ENCODE data around the gene HIF1AN. TPM values are rescaled to one million over a fixed set of nuclear protein-coding genes. Genes with fewer than 3 reads are reported as not detected.
"Not testable (repeated sequence)": the region's sequence is repeated elsewhere in the genome, so short reads cannot be mapped to it uniquely, and the experiment has no call there.

Gene HIF1AN
- total RNA-seq, 4 donors from 2014 or later: 11.9 to 21.0 (median 15.6) TPM

DNA sequence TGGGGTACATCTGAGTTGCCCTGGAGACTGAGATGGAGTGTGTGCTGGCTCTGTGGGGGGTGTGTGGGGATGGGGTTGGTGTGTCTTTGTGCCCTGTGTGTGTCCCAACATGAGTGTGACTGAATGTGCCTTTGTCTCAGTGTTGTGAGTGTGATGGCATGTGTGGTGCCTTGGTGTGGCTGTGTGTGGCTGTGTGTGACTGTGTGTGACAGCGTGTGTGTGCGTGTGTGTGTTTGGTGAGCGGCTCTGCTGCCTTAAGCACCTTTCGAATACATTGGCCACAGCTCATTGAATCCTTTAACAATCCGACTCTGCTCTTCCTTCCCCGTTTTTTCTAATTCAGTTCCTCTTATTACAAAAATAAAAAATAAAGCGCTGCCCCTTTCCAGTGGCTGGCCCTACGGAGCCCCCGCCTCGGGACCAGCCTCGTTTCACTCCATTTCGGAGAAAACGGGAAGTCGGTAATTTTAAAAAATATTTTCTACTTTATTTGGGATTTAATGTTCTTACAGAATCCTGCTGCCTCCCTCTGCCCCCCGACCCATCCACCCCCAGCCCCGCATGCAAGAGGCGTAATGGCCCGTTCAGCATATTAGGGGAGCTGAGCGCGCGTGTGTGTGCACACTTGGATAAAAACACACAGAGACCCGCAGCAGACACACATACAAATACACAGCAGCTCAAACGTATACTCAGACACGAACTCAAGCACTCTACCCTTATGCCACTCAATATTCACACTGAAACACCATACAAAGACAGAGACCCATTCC lies 35.5 kb downstream of the HIF1AN start:
- TF ChIP-seq POLR2A (IDR thresholded peaks at IDR 0.05): no peak
- no peak for TF ChIP-seq CTCF (IDR thresholded peaks at IDR 0.05)
- intact Hi-C loops (cut with DNase I; ENCODE audit: low total_unique reads): no loop called here
- peak in 1 of 2 donors; percentile 57 for DNase-seq (ENCODE audit: low spot score in 2 of 2)
- WGBS, 2 donors: 86 to 87% methylated on average over 24 of the region's 24 CpGs
- H3K4me3 ChIP-seq (ENCODE audit: low read depth, poor library complexity, severe bottlenecking): no peak overlapping the region

GRCh38 chr10:100575146-100575545 lies 39.4 kb downstream of the HIF1AN start:
- intact Hi-C loops (cut with DNase I; ENCODE audit: low total_unique reads); H3K4me3 ChIP-seq (ENCODE audit: low read depth, poor library complexity, severe bottlenecking); DNase-seq (ENCODE audit: low spot score in 2 of 2): not testable (repeated sequence)
- 78 to 82% methylated on average over 7 of the region's 7 CpGs for WGBS, 2 donors

GRCh38 chr10:100575585-100576281 lies 40.0 kb downstream of the HIF1AN start:
- no peak overlapping the region for H3K4me3 ChIP-seq (ENCODE audit: low read depth, poor library complexity, severe bottlenecking)
- whole genome bisulfite sequencing, 2 donors: 75 to 80% methylated on average over 8 of the region's 8 CpGs
- peak in 1 of 2 donors; percentile 62 for DNase-seq (ENCODE audit: low spot score in 2 of 2)
- intact Hi-C loops (cut with DNase I; ENCODE audit: low total_unique reads): no loop called here
- no peak for TF ChIP-seq CTCF (IDR thresholded peaks at IDR 0.05)
- no peak for TF ChIP-seq POLR2A (IDR thresholded peaks at IDR 0.05)

DNA sequence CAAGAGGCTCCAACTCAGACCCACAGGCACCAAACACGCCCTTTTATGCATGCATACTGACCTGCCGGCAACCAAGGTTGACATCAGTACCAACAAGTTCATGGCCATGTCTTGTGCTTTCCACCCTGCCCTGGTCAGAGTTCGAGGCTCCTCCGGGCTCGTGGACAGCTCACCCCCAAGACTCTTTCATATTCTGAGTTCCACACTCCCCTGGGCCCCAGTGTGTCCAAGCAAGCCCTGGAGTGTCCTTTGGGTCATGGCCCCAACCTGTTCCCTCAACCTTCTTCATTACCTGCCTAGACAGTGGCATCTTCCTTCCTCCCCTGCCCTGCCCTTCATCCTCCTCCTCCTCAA lies 40.5 kb downstream of the HIF1AN start:
- peak in 1 of 2 donors; percentile 45 for DNase-seq (ENCODE audit: low spot score in 2 of 2)
- intact Hi-C loops (cut with DNase I; ENCODE audit: low total_unique reads): no loop called here
- TF ChIP-seq POLR2A (IDR thresholded peaks at IDR 0.05) (no peak), CTCF (IDR thresholded peaks at IDR 0.05) (no peak)
- H3K4me3 ChIP-seq (ENCODE audit: low read depth, poor library complexity, severe bottlenecking): no peak overlapping the region
- 76% methylated on average over 5 of the region's 5 CpGs for WGBS, 2 donors

GRCh38 chr10:100579261-100580090 lies 43.7 kb downstream of the HIF1AN start:
- DNase-seq (ENCODE audit: low spot score in 2 of 2): no peak
- H3K4me3 ChIP-seq (ENCODE audit: low read depth, poor library complexity, severe bottlenecking): no peak overlapping the region
- whole genome bisulfite sequencing, 2 donors: 62 to 64% methylated on average over 9 of the region's 9 CpGs
- intact Hi-C loops (cut with DNase I; ENCODE audit: low total_unique reads): no loop called here
- TF ChIP-seq CTCF (IDR thresholded peaks at IDR 0.05): no peak
- TF ChIP-seq POLR2A (IDR thresholded peaks at IDR 0.05): no peak

DNA sequence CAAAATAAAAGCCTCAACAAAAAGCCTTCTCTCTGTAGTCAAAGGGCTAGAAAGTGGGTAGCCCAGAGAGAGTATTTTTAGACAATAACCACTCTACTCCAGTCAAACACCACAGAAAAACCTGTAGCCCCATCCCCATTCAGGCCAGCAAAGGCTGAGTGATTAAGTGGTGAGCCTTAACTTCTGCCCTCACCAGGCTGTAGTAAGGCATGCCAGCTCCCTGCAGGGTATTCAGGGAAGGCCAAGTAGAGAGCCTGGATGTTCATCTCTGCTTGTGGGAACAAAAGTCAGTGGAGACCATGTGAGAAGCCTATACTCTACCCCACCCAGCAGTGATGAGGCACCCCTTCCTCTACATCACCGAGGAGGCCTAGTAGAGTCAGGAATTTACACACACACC lies 51.2 kb downstream of the HIF1AN start:
- DNase-seq (ENCODE audit: low spot score in 2 of 2): no peak

More for the DNA sequence above, 51.2 kb downstream of the HIF1AN start:
- WGBS, 2 donors: 33 to 71% methylated on average over 1 of the region's 1 CpG
- intact Hi-C loops (cut with DNase I; ENCODE audit: low total_unique reads): no loop called here
- TF ChIP-seq POLR2A (IDR thresholded peaks at IDR 0.05) (no peak), CTCF (IDR thresholded peaks at IDR 0.05) (no peak)
- H3K4me3 ChIP-seq (ENCODE audit: low read depth, poor library complexity, severe bottlenecking): no peak overlapping the region
